Activated CD8-positive, alpha-beta memory T cell treated with anti-CD3 and anti-CD28 coated beads, Interleukin-2, amount 50 U/mL, for 48 hours (primary cell): ENCODE data around the gene GRAP2.
"Not testable (repeated sequence)": the region's sequence is repeated elsewhere in the genome, so short reads cannot be mapped to it uniquely, and the experiment has no call there.

Experiments
- DNase-seq: peaks from one replicate; pipeline ENCODE4 v3.0.0-alpha.2; 2020

Gene GRAP2

DNA sequence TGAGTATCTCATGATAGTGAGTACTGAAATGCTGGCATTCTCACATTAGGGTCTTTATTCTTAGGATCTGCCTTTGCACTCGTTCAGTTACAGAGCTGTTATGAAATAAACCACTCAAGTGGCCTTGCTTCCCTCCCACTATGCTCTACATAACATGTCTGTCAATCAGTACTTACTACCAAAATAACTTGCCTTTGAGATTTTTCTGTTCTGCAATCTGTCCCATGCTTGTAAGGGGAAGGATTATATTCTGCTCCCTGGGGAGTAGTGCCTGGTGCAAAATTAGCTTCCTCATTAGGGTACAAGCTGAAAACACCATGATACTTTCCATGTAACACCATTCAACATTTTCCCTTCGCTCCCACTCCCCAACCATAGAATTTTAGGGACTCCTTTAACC is 1.9 kb upstream of the GRAP2 start:
- no peak for DNase-seq

DNA sequence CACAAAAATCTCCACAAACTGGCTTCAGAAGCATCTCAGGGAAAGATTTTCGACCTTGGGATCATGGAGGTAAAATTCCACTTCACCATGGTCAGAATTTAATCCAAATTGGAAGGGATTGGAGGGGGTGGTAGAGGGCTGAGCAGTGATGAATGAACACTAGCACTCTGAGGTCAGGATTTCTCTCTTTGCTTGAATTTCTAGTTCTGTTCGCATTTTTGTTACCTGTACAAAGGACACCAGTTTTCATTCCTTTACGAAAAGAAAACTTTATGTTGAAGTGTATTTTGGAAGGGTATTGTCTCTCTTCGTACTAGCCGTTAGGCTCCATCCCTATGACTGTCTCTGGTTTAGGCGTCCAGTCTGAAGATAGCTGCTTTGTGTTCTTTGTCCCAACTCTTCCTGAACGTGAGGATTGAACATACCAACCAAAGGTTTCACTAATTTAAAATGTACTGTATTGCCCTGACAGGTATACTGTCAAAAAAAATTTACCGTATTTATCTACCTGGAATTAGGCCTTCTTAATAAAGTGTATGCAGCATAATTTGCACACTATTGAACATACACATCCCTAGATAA is 772 bp downstream of the GRAP2 start:
- DNase-seq, result no peak

GRCh38 chr22:39904024-39904423 is 3.1 kb downstream of the GRAP2 start:
- DNase-seq, result not testable (repeated sequence)

GRCh38 chr22:39904862-39905261 is 4.0 kb downstream of the GRAP2 start:
- no peak for DNase-seq

GRCh38 chr22:39905687-39906086 is 4.8 kb downstream of the GRAP2 start:
- DNase-seq, result no peak

GRCh38 chr22:39906207-39906606 is 5.3 kb downstream of the GRAP2 start:
- no peak for DNase-seq

DNA sequence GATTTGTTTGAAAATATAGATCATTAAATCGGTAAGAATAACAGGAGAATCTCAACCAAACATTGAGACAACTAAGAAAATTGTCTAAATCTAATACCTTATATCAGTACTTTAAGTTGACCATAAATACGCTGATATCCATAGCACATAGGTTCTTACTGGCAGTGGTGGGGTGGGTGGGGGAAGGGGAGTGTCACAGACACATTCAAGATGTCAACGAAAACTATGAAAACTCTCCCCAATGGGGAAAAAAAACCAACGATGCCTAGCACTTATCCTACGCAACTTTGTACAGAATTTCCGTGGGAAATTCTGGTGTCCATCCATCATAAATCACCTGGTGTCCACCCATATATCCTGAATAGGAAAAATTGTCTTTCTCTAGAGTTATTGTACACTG is 6.2 kb downstream of the GRAP2 start:
- DNase-seq, result no peak

GRCh38 chr22:39907605-39908097 is 6.8 kb downstream of the GRAP2 start:
- DNase-seq, result no peak

DNA sequence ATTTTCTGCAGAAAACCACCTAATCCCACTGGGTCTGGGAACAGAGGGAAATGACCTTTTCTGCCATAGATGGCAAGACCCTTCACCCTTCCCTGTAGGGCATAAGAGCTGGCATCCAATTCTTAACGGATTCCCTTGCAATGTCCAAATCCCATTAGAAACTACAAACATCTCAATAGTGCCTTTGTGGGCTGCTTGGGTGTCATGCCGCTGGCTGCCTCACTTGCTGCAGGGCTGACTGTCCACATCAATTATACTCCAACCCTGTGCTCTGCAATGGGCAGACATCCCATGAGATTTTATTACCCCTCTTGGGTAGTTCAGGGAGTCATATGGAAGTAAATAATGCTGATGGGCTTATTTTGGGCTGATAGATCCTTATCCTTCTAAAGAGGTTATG is 7.3 kb downstream of the GRAP2 start:
- DNase-seq, result no peak

- no peak for DNase-seq
Observed at GRCh38 chr22:39908737-39909136, 7.9 kb downstream of the GRAP2 start.

- no peak for DNase-seq
Observed at GRCh38 chr22:39910876-39911613, 10.2 kb downstream of the GRAP2 start.

- no peak for DNase-seq
Observed at GRCh38 chr22:39913321-39913720, 12.4 kb downstream of the GRAP2 start.

GRCh38 chr22:39913886-39914285 is 13.0 kb downstream of the GRAP2 start:
- no peak for DNase-seq

GRCh38 chr22:39914584-39914983 is 13.7 kb downstream of the GRAP2 start:
- DNase-seq, result no peak

DNA sequence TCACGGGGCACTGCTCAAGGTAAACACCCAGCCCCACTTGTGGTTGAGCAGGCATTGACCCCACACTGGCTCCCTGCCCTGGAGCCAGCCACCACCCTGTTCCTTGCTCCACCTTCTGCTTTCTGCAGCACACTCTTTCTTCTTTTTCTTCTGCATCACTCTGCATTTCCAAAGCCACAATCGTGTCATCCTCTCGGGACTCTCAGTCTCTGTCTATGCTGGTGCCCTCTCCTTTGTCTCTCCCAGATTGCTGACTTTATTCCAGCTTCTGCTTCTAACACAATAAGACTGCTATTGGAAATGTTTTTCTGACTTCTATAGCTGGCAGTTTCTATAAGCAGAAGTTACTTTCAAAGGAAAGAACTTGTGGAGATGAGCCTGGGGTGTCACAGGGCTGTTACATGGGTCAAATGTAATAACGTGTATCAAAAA is 14.4 kb downstream of the GRAP2 start:
- no peak for DNase-seq

GRCh38 chr22:39916496-39916895 is 15.6 kb downstream of the GRAP2 start:
- no peak for DNase-seq

DNA sequence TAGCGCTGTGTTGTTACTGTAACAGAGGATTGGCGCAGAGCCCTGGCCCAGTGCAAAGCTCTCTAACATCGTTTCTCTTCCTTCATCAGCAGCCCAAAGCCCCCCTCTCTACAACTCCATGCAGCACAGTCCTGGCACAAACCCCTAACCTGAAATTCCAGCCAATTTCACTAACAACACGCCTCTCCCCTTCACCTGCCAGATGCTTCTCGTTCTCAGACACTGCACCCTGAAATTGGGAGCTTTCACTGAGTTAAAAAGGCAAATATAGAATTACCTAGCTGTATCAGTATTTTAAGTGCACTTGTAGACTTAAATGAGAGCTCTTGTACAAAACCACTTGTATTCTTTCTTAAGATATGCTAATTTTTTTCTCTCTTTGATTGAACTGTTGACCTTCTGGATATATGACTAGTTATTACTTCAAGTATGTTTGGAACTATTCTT is 16.3 kb downstream of the GRAP2 start:
- no peak for DNase-seq

GRCh38 chr22:39917776-39918495 is 17.1 kb downstream of the GRAP2 start:
- no peak for DNase-seq

DNA sequence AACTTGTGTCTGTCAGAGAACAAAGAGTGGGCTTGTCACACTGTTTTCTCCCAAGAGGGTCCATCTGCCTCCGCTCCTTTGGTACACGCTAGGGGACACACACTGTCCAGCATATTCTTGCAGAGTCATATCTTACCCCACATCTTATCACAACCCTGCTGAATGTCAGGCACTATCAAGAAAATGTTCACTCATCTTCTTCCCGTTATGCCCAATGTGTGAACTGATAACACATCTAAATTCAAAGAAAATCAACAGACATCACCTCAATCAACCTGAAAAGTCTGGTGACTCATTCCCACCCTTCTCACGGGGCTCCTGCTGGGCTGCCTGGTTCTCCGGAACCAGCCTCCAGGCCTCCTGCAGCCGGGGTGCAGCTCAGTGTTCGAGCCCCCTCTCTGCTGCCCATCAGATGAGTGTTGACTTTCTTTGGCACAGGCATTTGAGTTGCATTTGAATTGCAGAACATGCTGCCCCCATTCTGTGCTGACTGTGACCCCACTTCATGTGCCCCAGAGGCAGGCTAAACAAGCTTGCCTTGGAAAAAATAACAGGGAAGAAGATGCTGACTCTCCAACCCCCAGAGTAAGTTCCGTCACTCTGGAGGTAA is 19.4 kb downstream of the GRAP2 start:
- peak; percentile 85 for DNase-seq

DNA sequence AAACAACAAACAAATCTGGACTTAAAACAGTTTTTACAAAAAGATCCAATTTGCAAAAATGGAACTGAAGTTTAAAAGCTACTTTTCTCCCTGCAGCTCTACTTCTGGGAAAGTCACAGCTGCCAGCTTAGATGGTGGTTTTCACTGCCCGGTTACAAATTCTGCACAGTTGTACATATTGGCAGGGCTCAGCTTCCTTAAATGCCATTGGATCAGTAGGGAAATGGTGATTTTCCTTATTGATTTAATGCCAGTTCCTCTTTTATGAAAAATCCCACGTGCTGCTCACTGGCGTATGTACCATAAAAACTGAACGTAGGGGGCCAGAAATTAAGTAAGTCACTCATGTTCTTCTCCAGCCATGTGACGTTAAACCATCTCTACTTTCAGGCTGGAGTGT is 22.8 kb downstream of the GRAP2 start:
- DNase-seq, result no peak

GRCh38 chr22:39924286-39924685 is 23.4 kb downstream of the GRAP2 start:
- DNase-seq, result no peak

GRCh38 chr22:39925273-39925672 is 24.4 kb downstream of the GRAP2 start:
- no peak for DNase-seq

DNA sequence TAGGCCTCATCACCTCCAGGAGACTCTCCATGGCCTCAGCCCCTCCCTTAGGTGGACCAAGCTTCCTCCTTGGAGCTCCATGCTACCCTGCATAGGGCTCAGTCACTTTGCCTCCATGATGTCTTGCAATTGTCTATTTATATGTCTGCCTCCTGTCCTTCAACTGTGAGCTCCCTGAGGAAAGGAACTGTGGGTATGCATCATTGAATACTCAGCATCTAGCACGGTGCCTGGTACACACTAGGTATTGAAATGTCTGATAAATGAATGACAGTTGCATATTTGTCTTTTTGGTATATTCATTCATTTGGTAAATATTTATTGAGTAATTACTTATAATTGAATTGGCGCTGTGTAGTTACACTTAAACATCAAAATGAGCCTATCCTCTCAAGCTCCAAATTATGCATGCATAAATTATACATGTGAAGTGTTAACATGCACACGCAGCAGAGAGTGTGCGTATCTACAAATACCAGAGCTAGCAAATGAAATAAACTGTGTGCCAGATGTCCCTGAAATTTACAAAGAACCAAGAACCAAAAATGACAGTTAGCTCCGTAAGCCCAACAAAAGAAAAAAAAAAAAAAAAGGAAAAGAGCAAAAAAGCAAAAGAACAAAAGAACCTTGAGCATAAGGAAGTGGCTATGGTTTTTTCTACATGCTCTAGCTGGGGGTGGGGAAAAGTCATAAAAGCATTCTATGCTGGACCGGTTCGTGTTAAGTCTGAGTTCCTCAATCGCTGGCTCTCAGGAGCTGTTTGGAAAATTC is 25.2 kb downstream of the GRAP2 start:
- no peak for DNase-seq
